GM23248 (cell line): ENCODE measurements around the gene ATP2C2. TPM values are rescaled to one million over a fixed set of nuclear protein-coding genes. Genes with fewer than 3 reads are reported as not detected.
"Not testable (repeated sequence)": the region's sequence is repeated elsewhere in the genome, so short reads cannot be mapped to it uniquely, and the experiment has no call there.

Source experiments
- DNase-seq: peaks from one replicate; pipeline ENCODE4 v3.0.0-alpha.2; 2015
- H2AFZ ChIP-seq: fragments of 200-600 bp; sonication (generic); 2 replicates; pipeline ENCODE4 v1.6.1; 2016; ENCODE audit warnings: antibody characterized with exemption
- H3F3A ChIP-seq: fragments of 200-600 bp; sonication (generic); 2 replicates; pipeline ENCODE4 v1.6.1; 2016; ENCODE audit warnings: mild to moderate bottlenecking, antibody characterized with exemption, mixed run types; ENCODE audit not compliant: insufficient read depth
- H3K27ac ChIP-seq: fragments of 200-600 bp; sonication (generic); 2 replicates; pipeline ENCODE4 v1.5.1; 2016; ENCODE audit warnings: mild to moderate bottlenecking
- H3K27me3 ChIP-seq: fragments of 200-600 bp; sonication (generic); replicated peaks from 2 replicates; pipeline ENCODE4 v1.6.1; 2016; ENCODE audit warnings: mild to moderate bottlenecking; ENCODE audit not compliant: insufficient read depth
- H3K36me3 ChIP-seq: fragments of 200-600 bp; sonication (generic); 2 replicates; pipeline ENCODE4 v1.6.1; 2016; ENCODE audit warnings: low read depth, mild to moderate bottlenecking
- H3K4me1 ChIP-seq: fragments of 200-600 bp; sonication (generic); 2 replicates; pipeline ENCODE4 v1.6.1; 2016; ENCODE audit warnings: mild to moderate bottlenecking; ENCODE audit not compliant: insufficient read depth
- H3K4me2 ChIP-seq: fragments of 200-600 bp; sonication (generic); one replicate; pipeline ENCODE4 v1.6.1; 2016; ENCODE audit warnings: mild to moderate bottlenecking; ENCODE audit not compliant: unreplicated experiment
- H3K4me3 ChIP-seq: fragments of 200-600 bp; sonication (generic); 2 replicates; pipeline ENCODE4 v1.5.1; 2016; ENCODE audit warnings: mild to moderate bottlenecking
- H3K79me2 ChIP-seq: fragments of 200-600 bp; sonication (generic); 2 replicates; pipeline ENCODE4 v1.6.1; 2016; ENCODE audit warnings: mild to moderate bottlenecking; ENCODE audit not compliant: insufficient read depth
- H3K9ac ChIP-seq: fragments of 200-600 bp; sonication (generic); 2 replicates; pipeline ENCODE4 v1.6.1; 2016; ENCODE audit warnings: mild to moderate bottlenecking
- H3K9me2 ChIP-seq: fragments of 200-600 bp; sonication (generic); 2 replicates; pipeline ENCODE4 v1.6.1; 2016; ENCODE audit warnings: mixed run types, mild to moderate bottlenecking, moderate library complexity; ENCODE audit not compliant: insufficient read depth
- H3K9me3 ChIP-seq: fragments of 200-600 bp; sonication (generic); one replicate; pipeline ENCODE4 v1.6.1; 2017; ENCODE audit warnings: low read depth
- H4K20me1 ChIP-seq: fragments of 200-600 bp; sonication (generic); 2 replicates; pipeline ENCODE4 v1.6.0; 2016; ENCODE audit not compliant: insufficient read depth
- EZH2 ChIP-seq: fragments of 200-600 bp; sonication (generic); IDR thresholded peaks from 2 replicates; pipeline ENCODE4 v1.6.1; 2018; ENCODE audit warnings: antibody characterized with exemption, mild to moderate bottlenecking; ENCODE audit not compliant: insufficient read depth, poor library complexity, severe bottlenecking
- EZH2phosphoT487 ChIP-seq: fragments of 200-600 bp; sonication (generic); IDR thresholded peaks from 2 replicates; pipeline ENCODE4 v1.6.1; 2018; ENCODE audit warnings: antibody characterized with exemption, moderate library complexity, mild to moderate bottlenecking, low read depth; ENCODE audit not compliant: insufficient read depth
- WGBS, 2 experiments: methylation state at CpG; one replicate each; pipeline ENCODE4 v1.1.6; 2015 to 2017; ENCODE audit warnings: low lambda C conversion rate in 2 of 2, low coverage in 1 of 2; ENCODE audit errors: missing lambda C conversion rate in 2 of 2; 5-methylcytosine and 5-hydroxymethylcytosine counted together
- in situ Hi-C: fragments of 300-500 bp; cut with MboI; formaldehyde crosslinking; loops from 2 replicates; pipeline ENCODE4 v1.15.0; 2020
- polyA plus RNA-seq: library from polyadenylated mRNA; unstranded; fragments of >200 nt; fragmentation: Nextera tagmentation; extraction: Ambion mirVana; gene quantifications from 2 replicates; pipeline ENCODE4 v1.2.1, GENCODE V29; 2016
- total RNA-seq: library from RNA; depleted of rRNA; stranded (reverse); fragments of >200 nt; shearing (Covaris generic); gene quantifications from 2 replicates; pipeline ENCODE4 v1.2.3, GENCODE V29; 2014

Gene ATP2C2
- total and polyA plus RNA-seq, 2 experiments from 2014 or later = 0.84 TPM; not detected in 1

- Histone ChIP-seq H3K27me3 (peaks cover 28% of the 10 kb centered on the region), H2AFZ (no peak overlapping the region), H3K36me3 (no peaks in the 10 kb centered on the region), H3K4me3 (no peak overlapping the region), H4K20me1 (no peaks in the 10 kb centered on the region), H3F3A (no peaks in the 10 kb centered on the region), H3K4me1 (no peaks in the 10 kb centered on the region), H3K9ac (no peak overlapping the region), H3K79me2 (no peaks in the 10 kb centered on the region), H3K9me2 (no peaks in the 10 kb centered on the region), H3K4me2 (no peak overlapping the region), H3K27ac (no peak overlapping the region), H3K9me3 (no peaks in the 10 kb centered on the region)
- in situ Hi-C loops = no loop called here
- 70 to 73% methylated on average over 24 to 25 of the region's 25 CpGs for WGBS, 2 experiments
- TF ChIP-seq EZH2phosphoT487 (no peak), EZH2 (no peak)
- no peak for DNase-seq
These were observed 49.9 kb downstream of the ATP2C2 start for GRCh38 chr16:84418056-84418849.

GRCh38 chr16:84419730-84420129 is 51.4 kb downstream of the ATP2C2 start:
- H3K9me3 ChIP-seq = no peaks in the 10 kb centered on the region
- H3K79me2 ChIP-seq = no peaks in the 10 kb centered on the region
- H3K27me3 ChIP-seq = peaks cover 28% of the 10 kb centered on the region
- H3K9me2 ChIP-seq = no peaks in the 10 kb centered on the region
- no peaks in the 10 kb centered on the region for H3K36me3 ChIP-seq
- H3K4me2 ChIP-seq = no peak overlapping the region
- TF ChIP-seq EZH2 (no peak), EZH2phosphoT487 (no peak)
- no peak for DNase-seq
- H3K4me3 ChIP-seq = no peak overlapping the region
- WGBS, 2 experiments = 61 to 71% methylated on average over 8 of the region's 8 CpGs
- in situ Hi-C loops = no loop called here
- no peaks in the 10 kb centered on the region for H4K20me1 ChIP-seq
- no peak overlapping the region for H3K9ac ChIP-seq
- no peaks in the 10 kb centered on the region for H3K4me1 ChIP-seq
- H3K27ac ChIP-seq = no peak overlapping the region
- H3F3A ChIP-seq = no peaks in the 10 kb centered on the region
- H2AFZ ChIP-seq = no peak overlapping the region

- in situ Hi-C loops, DNase-seq, H3K4me1 ChIP-seq, H3K27ac ChIP-seq, H3K4me2 ChIP-seq, H3K9me3 ChIP-seq, H3K79me2 ChIP-seq, H2AFZ ChIP-seq, H3K4me3 ChIP-seq, H4K20me1 ChIP-seq, H3K36me3 ChIP-seq, H3K9me2 ChIP-seq, H3F3A ChIP-seq, H3K9ac ChIP-seq: not testable (repeated sequence)
- peaks cover 24% of the 10 kb centered on the region for H3K27me3 ChIP-seq
- WGBS, 2 experiments = 71 to 76% methylated on average over 6 of the region's 6 CpGs
These were observed 52.2 kb downstream of the ATP2C2 start for GRCh38 chr16:84420556-84420955.

- no peak for TF ChIP-seq EZH2
- no peak for TF ChIP-seq EZH2phosphoT487
- in situ Hi-C loops = no loop called here
These were observed 53.0 kb downstream of the ATP2C2 start for GRCh38 chr16:84421081-84421937.

More at GRCh38 chr16:84421081-84421937, 53.0 kb downstream of the ATP2C2 start:
- H3K36me3 ChIP-seq = no peaks in the 10 kb centered on the region
- peaks cover 16% of the 10 kb centered on the region for H3K27me3 ChIP-seq
- H3K9me3 ChIP-seq = no peaks in the 10 kb centered on the region
- no peaks in the 10 kb centered on the region for H3K79me2 ChIP-seq
- H3K9ac ChIP-seq = no peak overlapping the region
- no peaks in the 10 kb centered on the region for H4K20me1 ChIP-seq
- no peaks in the 10 kb centered on the region for H3K4me1 ChIP-seq
- H2AFZ ChIP-seq = no peak overlapping the region
- WGBS, 2 experiments = 72 to 73% methylated on average over 21 of the region's 21 CpGs
- no peaks in the 10 kb centered on the region for H3K9me2 ChIP-seq
- H3K4me2 ChIP-seq = no peak overlapping the region
- no peak overlapping the region for H3K4me3 ChIP-seq
- H3K27ac ChIP-seq = no peak overlapping the region
- no peak for DNase-seq
- no peaks in the 10 kb centered on the region for H3F3A ChIP-seq
